G401.6 (cell line): ENCODE results near the gene SYNC.
"Not testable (repeated sequence)": the region's sequence is repeated elsewhere in the genome, so short reads cannot be mapped to it uniquely, and the experiment has no call there.

Experiments used
- FAIRE-seq: peaks from 2 replicates; lab custom pipeline; 2012; peaks lifted over from hg19 to GRCh38; lab: Jason Lieb, UNC

The SYNC gene

DNA sequence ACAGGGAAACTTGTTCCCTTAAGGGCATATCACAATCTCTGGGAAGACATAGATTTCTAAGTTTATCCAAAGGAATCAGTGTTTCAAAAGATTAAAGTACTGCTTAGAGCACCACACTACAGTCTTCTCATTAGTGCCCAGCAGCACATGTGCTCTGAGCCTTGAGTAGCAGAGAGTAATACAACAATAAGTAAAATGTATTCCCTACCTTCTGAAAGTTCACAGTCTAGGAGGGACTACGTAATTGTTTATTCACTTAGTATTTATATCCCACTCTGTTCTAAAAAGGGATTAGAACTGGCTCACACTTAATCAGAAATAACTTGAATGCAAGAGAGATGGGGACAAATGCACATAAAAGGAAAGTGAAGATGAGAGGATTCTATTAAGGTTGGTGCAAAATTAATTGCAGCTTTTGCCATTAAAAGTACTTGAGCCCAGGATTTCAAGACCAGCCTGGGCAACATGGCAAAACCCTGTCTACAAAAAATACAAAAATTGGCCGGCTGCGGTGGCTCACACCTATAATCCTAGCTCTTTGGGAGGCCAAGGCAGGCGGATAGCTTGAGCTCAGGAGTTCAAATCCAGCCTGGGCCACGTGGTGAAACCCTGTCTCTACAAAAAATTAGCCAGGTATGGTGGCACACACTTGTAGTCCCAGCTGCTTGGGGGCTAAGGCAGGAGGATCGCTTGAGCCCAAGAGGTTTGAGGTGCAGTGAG lies 9.0 kb downstream of the SYNC start:
- FAIRE-seq = no peak

DNA sequence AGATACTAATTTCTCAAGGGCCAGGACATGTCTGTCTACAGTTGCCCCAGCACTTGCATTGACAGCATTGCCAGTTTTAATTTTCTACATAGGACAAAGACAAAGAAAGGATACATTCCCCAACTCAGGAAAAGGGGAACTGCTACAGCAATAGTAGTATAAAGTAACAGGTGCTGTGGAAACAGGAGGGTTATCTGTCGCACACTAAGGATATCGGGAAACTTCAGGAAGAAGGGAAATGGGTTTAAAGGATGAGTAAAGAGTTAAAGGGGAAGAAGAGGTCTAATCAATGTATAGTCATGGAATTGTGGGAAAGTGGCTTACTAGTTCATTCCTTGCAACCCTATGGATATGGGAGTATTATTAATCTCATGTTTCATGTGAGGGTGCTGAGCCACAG lies 16.2 kb downstream of the SYNC start:
- no peak for FAIRE-seq

DNA sequence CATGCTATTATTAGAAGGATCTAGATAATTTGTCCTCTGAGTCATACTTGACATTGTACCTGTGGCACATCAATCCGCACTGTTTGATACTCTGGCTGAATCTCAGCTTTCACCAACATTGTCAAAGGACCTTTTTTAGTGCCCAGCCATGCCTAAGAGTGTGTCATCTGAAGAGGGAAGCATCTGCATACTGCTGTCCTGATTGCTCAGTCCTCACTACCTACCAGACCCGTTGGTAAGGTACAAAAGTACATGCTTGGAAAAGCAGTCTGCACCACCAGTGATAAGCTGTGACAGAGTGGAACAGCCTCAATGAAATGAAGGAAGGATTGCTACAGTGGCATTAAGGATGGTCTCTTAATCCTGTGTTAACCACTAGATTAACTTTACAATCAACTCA lies 17.1 kb downstream of the SYNC start:
- FAIRE-seq = no peak

DNA sequence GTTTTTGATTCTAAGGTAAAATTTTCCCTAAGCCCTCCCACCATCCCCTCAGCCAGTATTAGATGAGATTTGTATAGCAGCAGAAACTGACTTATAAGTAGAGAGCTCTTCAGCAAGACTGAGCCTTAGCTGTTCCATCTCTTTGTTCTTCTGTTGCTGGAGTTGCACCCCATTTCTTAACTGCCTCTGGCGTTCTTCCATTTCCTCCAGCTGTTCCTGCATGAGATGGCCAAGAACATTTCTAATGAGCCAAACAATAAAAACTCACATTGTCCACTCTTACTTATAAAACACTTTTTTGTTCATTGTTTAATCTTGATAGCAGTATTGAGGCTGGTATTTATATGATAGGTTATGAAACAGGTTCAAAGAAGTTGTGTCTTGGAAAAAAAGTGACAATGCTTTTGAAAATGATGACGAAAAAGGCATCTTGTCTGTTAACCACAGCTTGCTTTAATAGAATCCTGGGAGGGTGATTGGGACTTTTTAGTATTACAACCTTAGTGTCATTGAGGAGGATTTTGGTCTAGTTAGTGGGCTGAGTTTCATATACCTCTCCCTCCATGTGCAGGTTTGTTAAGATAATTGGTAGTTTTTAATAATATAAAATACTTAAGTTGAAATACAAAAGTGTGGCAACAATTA lies 18.3 kb downstream of the SYNC start:
- no peak for FAIRE-seq

DNA sequence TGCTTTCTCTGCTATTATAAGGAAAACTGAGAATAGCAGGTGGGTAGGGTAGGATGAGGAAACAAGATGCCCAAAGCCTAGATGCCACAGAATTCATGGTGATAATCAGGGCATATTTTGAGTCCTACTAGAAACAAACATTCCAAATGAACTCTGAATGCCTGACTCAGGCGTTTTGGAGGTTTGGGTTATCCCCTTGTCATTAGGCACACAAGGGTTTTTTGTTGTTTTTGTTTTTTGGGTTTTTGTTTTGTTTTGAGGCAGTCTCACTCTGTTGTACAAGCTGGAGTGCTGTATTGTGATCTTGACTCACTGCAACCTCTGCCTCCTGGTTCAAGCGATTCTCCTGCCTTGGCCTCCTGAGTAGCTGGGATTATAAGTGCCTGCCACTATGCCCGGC lies 19.2 kb downstream of the SYNC start:
- no peak for FAIRE-seq

DNA sequence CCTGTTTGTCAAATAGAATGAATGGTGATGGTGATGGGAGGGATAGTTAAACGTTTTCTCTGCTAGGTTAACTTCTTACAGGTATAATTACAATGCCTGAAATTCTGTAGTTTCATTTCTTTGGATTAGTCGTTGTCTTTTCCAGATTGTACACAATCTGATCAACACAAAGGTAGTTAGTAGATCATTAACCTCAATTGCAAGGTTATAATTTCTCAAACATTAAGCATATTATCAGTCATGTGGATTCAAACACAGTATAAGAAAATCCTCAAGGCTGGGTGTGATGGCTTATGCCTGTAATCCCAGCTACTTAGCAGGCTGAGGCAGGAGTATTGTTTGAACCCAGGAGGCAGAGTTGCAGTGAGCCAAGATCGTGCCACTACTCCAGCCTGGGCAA lies 20.6 kb downstream of the SYNC start:
- no peak for FAIRE-seq

DNA sequence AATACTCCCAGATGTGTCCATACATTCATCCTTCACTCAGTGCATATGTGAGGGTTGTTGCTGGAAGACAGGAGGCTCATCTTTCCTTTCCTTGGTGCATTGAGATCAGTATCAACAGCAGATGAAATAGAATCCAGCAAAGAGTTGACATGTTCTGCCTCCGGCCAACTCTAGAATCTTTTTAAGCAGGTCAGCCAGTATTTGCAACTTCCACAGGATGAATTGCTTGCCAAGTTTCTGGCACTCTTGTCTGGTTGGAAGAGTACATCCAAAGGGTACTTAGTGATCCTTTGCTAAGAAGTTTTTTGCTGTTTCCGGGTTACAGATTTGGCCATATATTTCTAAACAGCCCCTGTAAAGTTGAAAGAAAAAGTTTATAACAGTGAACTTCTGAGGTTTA lies 21.1 kb downstream of the SYNC start:
- FAIRE-seq = no peak

DNA sequence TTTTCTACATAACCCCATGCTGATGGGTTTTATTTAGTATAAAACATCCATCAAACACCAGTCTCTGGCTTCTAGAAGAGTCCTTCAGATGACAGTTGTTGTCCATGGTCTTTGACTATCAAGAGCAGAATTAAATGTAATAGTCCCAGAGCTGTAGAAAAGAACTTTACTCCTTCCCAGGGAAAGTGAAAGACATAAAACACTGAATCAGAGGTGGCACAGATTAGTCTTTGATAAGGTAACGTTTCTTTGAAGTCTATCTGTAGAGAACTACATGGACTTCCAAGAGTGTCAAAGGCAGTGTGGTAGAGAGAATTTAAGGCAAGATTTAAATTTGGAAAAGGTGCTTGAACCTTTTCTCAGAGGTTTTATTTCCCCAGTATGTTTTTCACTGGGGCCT lies 21.9 kb downstream of the SYNC start:
- no peak for FAIRE-seq

DNA sequence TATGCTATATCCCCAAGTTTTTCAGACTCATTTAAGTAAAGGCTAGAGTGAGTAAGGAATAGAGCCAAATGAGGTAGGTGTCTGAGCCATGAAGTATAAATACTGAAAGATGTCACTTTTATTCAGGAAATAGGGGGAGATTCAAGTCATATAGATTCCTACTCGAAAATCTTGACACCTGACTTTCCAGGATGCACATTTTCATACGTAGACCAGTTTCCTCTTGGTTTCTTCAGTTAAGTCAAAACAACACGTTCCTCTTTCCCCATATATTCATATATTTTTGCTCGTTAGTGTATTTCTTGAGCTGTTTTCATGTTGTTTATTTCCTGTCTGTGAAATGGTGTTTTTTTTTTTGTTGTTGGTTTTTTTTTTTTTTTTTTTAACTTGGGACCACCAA lies 22.6 kb downstream of the SYNC start:
- FAIRE-seq = peak; percentile 93

DNA sequence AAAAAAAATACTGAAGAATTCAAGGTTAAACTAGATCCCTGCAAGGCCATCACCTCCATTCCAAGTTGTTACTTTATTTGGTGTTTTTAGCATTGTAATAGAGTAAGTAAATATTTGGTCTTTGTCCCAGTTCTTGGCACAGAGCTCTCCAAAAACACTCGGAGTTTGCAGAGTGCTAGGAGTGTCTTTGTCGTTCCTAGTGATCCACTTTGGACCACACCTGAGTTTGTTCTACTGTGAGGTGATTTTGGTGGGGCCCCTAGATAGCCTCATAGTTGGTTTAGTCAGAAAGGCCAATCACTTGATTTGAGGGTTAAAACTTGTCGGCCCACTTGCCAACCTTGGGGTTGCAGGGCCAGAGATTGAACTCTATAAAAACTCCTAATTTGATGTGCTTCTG lies 25.6 kb downstream of the SYNC start:
- FAIRE-seq = no peak

DNA sequence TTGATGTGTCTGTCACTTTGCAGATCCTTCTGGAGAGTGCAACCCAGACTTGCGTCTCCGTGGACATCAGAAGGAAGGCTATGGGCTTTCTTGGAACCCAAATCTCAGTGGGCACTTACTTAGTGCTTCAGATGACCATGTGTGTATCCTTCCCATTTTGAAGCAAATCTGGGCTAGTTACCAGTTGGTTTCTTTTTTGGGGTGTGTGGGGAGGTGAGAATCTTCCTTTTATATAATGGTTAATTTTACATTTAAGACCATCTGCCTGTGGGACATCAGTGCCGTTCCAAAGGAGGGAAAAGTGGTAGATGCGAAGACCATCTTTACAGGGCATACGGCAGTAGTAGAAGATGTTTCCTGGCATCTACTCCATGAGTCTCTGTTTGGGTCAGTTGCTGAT lies 33.9 kb downstream of the SYNC start:
- FAIRE-seq = not testable (repeated sequence)

DNA sequence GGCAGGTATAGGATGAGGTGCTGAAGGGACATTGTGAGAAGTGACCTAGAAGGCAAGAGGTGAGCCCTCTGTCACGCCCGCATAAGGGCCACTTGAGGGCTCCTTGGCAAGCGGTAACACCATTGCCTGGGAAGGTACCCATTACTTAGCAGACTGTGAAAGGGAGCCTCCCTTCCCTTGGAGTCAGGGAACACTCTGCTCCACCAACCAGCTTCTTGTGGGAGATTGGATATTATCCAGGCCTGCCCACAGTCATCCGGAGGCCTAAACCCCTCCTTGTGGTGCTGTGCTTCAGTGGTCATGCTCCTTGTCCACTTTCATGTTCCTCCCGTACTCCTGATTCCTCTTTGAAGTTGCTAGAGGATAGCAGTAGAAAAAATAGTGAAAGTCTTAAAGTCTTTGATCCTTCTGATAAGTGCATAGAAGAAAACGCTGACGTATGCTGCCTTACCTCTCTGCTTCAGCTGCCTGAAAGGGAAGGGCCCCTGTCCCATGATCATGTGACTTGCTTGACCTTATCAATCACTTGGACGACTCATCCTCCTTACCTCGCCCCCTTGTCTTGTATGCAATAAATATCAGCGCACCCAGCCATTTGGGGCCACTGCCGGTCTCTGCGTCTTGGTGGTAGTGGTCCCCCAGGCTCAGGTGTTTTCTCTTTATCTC lies 35.5 kb downstream of the SYNC start:
- no peak for FAIRE-seq

DNA sequence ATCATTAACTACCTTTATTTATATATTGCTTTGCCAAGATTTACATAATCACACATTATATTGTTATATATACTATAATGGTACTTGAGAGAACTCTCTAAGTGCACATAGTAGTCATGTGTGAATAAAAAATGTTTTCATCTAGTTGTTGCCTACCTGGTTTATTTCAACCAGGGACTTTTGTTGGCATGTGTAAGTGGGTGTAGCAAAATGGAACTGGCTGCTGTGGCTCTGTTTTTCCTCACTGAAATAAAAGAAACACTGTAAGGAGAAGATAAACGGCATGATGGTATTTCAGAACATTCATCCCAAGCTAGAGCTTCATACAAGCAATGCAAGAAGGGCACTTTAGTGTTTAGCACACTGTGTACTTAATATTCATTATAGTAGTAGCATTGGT lies 36.7 kb downstream of the SYNC start:
- FAIRE-seq = no peak

DNA sequence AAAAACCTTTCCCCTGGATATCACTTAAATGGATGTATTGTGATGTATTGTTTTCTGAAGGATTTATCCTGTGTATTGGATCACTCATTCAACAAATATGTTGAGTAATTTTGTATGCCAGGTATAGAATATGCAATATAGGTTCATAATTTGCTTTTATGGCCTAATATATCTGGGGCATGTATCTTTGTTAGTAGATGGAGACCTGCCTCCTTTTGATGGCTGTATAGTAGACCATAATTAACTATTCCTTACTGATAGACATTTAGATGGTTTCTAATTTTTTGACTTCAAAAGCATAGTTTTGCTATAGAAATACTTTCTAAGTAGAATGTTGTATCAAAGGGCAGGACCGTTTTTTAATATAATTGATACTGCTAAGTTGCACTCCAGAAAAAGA lies 43.0 kb downstream of the SYNC start:
- no peak for FAIRE-seq

DNA sequence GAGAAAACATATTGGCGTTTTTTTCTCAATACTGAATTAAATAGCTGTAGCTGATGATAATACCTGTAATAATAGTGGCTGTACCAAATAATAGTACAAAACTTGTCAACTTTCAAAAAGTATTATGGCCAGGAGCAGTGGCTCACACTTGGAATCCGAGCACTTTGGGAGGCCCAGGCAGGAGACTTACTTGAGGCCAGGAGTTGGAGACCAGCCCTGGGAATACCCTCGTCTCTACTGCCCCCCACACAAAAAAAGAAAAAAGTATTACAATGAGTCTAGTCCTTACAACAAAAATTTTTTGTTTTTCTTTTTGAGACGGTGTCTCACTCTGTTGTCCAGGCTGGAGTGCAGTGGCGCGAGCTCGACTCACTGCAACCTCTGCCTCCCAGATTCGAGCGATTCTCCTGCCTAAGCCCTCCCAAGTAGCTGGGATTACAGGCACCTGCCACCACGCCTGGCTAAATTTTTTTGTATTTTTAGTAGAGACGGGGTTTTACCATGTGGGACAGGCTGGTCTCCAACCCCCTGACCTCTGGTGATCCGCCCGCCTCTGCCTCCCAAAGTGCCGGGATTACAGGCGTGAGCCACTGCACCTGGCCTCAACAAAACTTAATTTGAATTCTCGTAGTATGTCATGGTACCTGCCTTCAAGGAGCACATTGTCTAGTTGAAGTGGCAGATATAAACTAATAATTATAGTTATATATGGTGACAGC lies 50.2 kb downstream of the SYNC start:
- no peak for FAIRE-seq

DNA sequence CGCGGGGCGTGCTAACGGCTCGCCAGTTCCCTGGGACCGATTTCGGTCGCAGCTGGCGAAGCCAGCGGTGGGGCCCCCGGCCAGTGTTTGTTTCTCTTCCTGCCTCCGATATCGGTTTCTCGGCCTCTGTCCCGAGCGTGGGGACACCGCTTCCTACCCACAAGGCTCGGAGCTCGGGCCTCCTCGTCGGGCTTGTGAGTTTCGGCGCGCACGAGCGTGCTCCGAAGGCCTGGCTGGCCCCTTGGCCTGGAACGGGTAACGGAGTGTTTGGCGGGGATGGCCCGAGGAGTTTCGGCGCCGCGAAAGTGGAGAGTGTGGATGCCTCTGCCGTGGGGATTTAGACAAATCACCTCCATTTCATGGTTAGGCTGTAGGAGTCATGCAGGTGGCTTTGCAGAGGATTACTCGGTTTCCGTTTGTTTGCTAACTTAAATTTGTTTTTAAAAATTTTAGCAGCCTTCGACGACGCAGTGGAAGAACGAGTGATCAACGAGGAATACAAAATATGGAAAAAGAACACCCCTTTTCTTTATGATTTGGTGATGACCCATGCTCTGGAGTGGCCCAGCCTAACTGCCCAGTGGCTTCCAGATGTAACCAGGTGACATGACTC lies 51.0 kb downstream of the SYNC start:
- FAIRE-seq = no peak

DNA sequence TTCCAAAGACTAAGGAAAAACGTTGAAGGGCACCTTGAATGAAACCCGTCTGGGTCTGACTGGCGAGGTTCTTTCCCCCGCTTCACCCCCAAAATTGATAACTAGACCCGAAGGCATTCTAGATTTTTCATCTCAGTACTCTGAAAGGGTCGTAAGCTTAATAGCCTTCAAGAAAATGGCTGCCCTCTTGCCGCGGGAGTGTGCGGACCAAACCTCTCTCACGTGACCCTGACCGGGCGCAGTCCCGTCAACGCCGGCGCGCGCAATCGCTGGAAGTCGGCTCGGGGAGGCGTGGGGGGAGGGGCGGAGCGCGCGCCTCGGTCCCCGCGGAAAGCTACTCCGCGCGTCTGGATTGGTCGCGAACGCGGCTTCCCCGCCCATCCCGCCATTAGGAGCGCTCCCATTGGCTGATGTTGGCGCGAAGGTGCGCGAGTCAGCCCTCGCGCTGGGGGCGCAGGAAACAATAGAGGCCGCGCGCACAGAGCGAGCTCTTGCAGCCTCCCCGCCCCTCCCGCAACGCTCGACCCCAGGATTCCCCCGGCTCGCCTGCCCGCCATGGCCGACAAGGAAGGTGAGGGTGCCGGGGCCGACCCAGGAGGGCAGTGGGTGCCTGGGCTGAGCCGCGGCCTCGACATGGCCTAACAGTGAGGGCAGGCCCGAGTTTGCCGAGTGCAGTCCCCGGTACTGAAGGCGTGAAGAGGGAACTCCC lies 51.7 kb downstream of the SYNC start, which contains the start of gene RBBP4:
RBBP4 (plus strand) TSS at position 457 of the 709 bp plus-strand sequence; CDS start at position 556, 99 bp downstream.
- peak; percentile 90 for FAIRE-seq

DNA sequence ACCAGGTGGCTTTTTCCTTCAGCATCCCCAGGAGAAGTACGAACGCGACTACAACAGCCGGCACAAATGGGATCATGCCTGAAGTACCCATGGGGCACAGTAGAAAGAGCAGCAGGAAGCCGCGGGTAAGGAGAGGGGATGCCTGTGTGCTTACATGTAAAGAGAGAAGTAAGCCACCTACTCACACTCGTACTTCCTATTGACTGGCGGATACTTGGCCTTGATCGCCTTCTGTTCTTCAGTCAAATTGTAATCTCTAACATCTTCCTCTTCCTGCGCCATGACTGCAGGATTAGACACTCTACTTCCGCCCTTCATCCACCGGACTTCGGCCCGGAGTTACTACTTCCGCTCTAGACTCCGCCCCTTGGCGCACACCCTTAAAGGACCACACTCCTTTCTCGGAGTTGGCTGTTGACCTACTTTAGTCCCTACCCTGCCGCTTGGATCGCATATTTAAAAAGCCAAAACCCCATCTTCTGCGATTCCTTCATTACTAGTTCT lies 52.3 kb downstream of the SYNC start, which contains the start of gene ZBTB8OS:
ZBTB8OS (minus strand) TSS at position 303 of the 504 bp plus-strand sequence; CDS start at position 282, 21 bp downstream.
- peak; percentile 91 for FAIRE-seq

DNA sequence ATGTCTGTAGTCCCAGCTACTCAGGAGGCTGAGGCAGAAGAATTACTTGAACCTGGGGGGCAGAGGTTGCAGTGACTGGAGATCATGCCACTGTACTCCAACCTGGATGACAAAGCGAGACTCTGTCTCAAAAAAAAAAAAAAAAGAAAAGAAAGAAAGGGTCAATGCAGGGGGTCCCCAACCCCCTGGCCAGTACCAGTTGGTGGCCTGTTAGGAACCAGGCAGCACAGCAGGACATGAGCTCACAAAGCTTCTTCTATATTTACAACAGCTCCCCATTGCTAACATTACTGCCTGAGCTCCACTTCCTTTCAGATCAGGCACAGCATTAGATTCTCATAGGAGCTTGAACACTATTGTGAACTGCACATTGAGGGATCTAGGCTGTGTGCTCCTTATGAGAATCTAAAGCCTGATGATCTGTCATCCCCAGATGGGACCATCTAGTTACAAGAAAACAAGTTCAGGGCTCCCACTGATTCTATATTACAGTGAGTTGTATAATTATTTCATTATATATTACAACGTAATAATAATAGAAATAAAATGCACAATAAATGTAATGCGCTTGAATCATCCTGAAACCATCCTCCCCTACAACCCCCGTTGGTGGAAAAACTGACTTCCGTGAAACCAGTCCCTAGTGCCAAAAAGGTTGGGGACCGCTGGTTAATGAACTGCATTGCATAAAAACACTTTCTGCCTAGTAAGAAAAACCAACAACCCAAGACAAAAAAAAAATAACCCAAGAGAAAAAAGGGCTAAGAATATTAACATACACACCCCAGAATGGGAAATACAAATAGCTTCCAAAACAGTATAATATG lies 55.0 kb downstream of the SYNC start:
- no peak for FAIRE-seq

DNA sequence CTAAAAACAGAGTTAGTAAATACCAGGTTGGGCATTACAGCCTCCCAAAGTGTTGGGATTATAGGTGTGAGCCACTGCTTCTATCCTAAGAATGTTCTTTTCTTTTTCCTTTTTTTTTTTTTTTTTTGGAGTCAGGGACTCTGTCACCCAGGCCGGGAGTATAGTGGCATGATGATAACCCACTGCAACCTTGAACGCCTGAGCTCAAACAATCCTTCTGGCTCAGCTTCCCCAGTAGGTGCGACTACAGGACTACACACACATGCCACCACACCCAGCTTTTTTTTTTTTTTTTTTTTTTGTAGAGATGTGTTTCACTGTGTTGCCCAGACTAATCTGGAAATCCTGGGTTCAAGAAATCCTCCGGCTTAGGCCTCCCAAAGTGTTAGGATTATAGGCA lies 58.1 kb downstream of the SYNC start:
- FAIRE-seq = no peak
